SJSA1 (cell line): Measurements from ENCODE around the gene CIAO2B. TPM values are rescaled to one million over a fixed set of nuclear protein-coding genes. Genes with fewer than 3 reads are reported as not detected.
"Not testable (repeated sequence)": the region's sequence is repeated elsewhere in the genome, so short reads cannot be mapped to it uniquely, and the experiment has no call there.

Source experiments
- DNase-seq, 2 experiments: peaks; one replicate each; pipeline ENCODE4 v3.0.0-alpha.2; 2015 to 2020; ENCODE audit warnings: low spot score in 2 of 2, low read depth in 1 of 2
- H3K27ac ChIP-seq: fragments of 250-450 bp; sonication (Bioruptor Pico); 2 replicates; pipeline ENCODE4 v1.5.1; 2020; ENCODE audit warnings: mild to moderate bottlenecking, moderate library complexity
- H3K27me3 ChIP-seq: fragments of 250-450 bp; sonication (Bioruptor Pico); replicated peaks from 2 replicates; pipeline ENCODE4 v1.5.1; 2020; ENCODE audit warnings: mild to moderate bottlenecking, moderate library complexity
- H3K36me3 ChIP-seq: fragments of 250-450 bp; sonication (Bioruptor Pico); 2 replicates; pipeline ENCODE4 v1.5.1; 2020; ENCODE audit warnings: mild to moderate bottlenecking
- H3K4me1 ChIP-seq: fragments of 250-450 bp; sonication (Bioruptor Pico); replicated peaks from 2 replicates; pipeline ENCODE4 v1.6.1; 2021; ENCODE audit warnings: mild to moderate bottlenecking
- H3K4me3 ChIP-seq: fragments of 250-450 bp; sonication (Bioruptor Pico); 2 replicates; pipeline ENCODE4 v1.5.1; 2020; ENCODE audit warnings: mild to moderate bottlenecking
- H3K9me3 ChIP-seq: fragments of 250-450 bp; sonication (Bioruptor Pico); replicated peaks from 2 replicates; pipeline ENCODE4 v1.5.1; 2020; ENCODE audit warnings: mild to moderate bottlenecking
- total RNA-seq: library from RNA; depleted of rRNA; stranded (reverse); fragments of >200 nt; shearing (Covaris generic); gene quantifications from 2 replicates; pipeline ENCODE4 v1.2.3, GENCODE V29; 2014; rRNA removed

The CIAO2B gene
- 93.0 and 149 TPM in 2 replicates for total RNA-seq

DNA sequence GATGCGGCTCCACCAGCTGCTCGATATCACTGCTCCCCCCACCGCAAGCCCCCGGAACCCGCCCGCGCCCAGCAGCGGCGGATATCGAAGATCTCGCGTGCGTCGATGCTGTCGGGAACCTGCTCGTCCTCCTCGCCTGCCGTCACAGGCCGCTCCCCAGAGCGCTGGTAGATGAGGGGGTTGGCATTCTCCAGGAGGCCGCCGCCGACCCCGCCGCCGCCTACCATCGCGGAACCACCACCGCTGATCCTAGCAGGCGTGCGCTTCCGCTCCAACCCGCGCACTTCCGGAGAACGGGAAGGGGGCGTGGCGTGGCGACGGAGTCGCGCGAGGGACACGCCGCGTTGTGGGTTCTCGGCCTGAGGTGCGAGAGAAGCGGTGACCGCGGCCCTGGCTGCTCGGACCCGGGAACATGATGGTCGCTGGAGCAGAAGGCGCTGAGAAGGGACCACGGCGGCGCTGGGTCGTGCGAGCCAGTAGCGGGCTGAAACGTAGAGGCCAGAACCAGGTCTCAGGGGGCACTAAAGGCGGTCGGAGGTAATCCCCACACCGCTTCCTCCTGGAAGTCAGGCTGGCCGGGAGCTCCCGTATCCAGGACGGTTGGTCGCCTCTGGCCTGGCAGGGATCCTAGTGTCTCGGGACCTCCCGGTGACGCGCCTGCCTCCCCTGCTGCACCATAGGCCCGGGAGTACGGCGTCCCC is at the start of gene CIAO2B:
Gene CIAO2B (minus strand): TSS at position 265 of the 701 bp plus-strand sequence. CDS start 38 bp downstream, at position 227.
- Histone ChIP-seq H3K27ac (peak within 1 kb of the TSS; percentile 49), H3K4me1 (peaks cover 16% of the 10 kb centered on the region), H3K27me3 (no peaks in the 10 kb centered on the region), H3K4me3 (peak within 1 kb of the TSS; percentile 77), H3K36me3 (peaks cover 56% of the 10 kb centered on the region), H3K9me3 (no peaks in the 10 kb centered on the region)
- peak; percentile 88 to 89 for DNase-seq

DNA sequence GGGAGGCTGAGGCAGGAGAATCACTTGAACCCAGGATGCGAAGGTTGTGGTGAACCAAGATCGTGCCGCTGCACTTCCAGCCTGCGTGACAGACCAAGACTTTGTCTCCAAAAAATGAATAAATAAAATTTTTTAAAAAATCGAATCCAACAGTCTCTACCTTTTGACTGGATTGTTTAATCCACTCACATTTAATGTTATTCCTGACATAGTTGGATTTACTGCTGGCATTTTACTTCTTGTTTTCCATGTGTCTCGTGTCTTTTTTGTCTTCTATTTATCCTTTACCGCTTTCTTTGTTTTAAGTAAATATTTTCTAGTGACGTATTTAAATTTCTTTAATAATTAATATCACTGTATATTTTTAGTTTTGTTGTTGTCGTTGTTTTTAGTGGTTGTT is 48.8 kb upstream of the CIAO2B start:
- Histone ChIP-seq H3K27me3 (no peaks in the 10 kb centered on the region; the same call in 1 of the 2 replicates), H3K4me1 (peaks cover 21% of the 10 kb centered on the region), H3K9me3 (no peaks in the 10 kb centered on the region), H3K36me3 (no peaks in the 10 kb centered on the region), H3K27ac (no peak overlapping the region), H3K4me3 (no peak overlapping the region)
- DNase-seq, result no peak

DNA sequence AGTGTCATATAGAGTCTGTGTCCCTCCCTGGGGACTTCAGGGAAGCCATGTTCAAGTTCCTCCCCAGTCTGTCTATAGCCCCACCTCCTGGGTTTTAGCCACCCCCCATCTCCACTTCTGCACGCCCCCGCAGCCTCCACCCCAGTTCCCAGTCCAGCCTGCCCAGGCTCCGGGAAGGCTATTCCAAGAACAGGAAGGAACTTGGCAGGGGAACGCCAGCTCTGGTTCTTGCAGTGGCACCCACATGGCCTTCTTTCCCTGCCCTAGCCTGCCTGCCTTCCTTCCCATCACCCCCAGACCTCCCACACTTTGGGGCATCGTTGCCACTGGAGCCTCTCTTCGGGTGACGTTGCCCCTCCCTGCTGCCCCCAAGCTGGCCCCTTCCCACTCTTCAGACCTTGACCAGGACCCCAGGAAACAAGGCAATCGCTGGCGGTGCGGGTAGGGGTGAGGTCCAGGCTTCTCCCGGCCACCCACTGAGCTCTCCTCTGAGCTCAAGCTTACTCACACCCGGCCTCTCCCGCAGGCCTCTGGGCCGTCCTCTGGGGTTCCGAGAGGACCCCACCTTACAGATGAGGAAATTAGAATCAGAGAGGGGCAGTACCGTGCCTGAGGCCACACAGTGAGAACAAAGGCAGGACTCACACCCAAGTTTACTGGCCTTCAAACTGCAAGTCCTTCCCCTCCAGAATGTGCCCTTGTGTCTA is 45.0 kb upstream of the CIAO2B start:
- peaks cover 23% of the 10 kb centered on the region for H3K4me1 ChIP-seq
- peak overlapping the region; percentile 37; the same call in 1 of the 2 replicates for H3K27ac ChIP-seq
- no peak overlapping the region for H3K4me3 ChIP-seq
- no peaks in the 10 kb centered on the region for H3K36me3 ChIP-seq
- no peaks in the 10 kb centered on the region for H3K9me3 ChIP-seq
- peak; percentile 62 to 75 for DNase-seq
- no peaks in the 10 kb centered on the region; the same call in 1 of the 2 replicates for H3K27me3 ChIP-seq

- Histone ChIP-seq H3K36me3 (no peaks in the 10 kb centered on the region), H3K27ac (no peak overlapping the region), H3K4me1 (peaks cover 23% of the 10 kb centered on the region), H3K4me3 (no peak overlapping the region), H3K27me3 (no peaks in the 10 kb centered on the region), H3K9me3 (no peaks in the 10 kb centered on the region)
- peak; percentile 73 to 88 for DNase-seq
Observed at GRCh38 chr16:66977341-66978113, 43.3 kb upstream of the CIAO2B start.

DNA sequence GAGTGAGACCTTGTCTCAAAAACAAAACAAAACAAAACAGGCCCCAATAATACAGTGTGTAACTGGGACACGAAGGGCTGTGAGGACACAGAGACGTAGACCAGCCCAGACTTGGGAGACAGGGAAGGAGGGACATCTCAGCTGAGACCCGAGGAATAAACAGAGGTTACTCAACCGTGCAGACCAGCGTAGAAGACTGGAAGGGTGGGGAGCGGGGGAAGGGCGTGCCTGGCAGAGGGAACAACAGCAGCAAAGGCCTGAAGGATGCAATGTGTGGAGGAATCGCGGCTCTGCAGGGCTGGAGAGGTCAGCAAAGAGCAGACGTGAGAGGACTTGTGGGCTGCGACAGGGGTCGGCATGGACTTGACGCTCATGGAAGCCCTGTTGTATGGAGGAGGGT is 42.5 kb upstream of the CIAO2B start:
- no peak overlapping the region for H3K4me3 ChIP-seq
- H3K27me3 ChIP-seq, result no peaks in the 10 kb centered on the region
- peaks cover 23% of the 10 kb centered on the region for H3K4me1 ChIP-seq
- H3K36me3 ChIP-seq, result no peaks in the 10 kb centered on the region
- H3K9me3 ChIP-seq, result no peaks in the 10 kb centered on the region
- no peak for DNase-seq
- no peak overlapping the region for H3K27ac ChIP-seq

GRCh38 chr16:66975302-66975893 is 41.2 kb upstream of the CIAO2B start:
- no peak overlapping the region for H3K4me3 ChIP-seq
- H3K36me3 ChIP-seq, result no peaks in the 10 kb centered on the region
- peaks cover 23% of the 10 kb centered on the region for H3K4me1 ChIP-seq
- no peaks in the 10 kb centered on the region for H3K9me3 ChIP-seq
- H3K27me3 ChIP-seq, result no peaks in the 10 kb centered on the region
- H3K27ac ChIP-seq, result no peak overlapping the region
- DNase-seq, result no peak

GRCh38 chr16:66974932-66975246 is 40.7 kb upstream of the CIAO2B start:
- not testable (repeated sequence) for H3K27ac ChIP-seq, H3K9me3 ChIP-seq, H3K27me3 ChIP-seq, DNase-seq, H3K4me3 ChIP-seq, H3K36me3 ChIP-seq
- H3K4me1 ChIP-seq, result peaks cover 21% of the 10 kb centered on the region

DNA sequence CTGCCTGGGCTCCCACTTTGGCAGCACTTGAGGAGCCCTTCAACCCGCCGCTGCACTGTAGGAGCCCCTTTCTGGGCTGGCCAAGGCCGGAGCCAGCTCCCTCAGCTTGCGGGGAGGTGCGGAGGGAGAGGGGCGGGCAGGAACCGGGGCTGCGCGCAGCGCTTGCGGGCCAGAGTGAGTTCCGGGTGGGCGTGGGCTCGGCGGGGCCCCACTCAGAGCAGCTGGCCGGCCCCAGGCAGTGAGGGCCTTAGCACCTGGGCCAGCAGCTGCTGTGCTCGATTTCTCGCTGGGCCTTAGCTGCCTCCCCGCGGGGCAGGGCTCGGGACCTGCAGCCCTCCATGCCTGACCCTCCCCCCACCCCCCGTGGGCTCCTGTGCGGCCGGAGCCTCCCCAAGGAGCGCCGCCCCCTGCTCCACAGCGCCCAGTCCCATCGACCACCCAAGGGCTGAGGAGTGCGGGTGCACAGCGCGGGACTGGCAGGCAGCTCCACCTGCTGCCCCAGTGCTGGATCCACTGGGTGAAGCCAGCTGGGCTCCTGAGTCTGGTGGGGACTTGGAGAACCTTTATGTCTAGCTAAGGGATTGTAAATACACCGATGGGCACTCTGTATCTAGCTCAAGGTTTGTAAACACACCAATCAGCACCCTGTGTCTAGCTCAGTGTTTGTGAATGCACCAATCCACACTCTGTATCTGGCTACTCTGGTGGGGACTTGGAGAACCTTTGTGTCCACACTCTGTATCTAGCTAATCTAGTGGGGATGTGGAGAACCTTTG is 40.1 kb upstream of the CIAO2B start:
- not testable (repeated sequence) for H3K9me3 ChIP-seq, H3K36me3 ChIP-seq, H3K4me3 ChIP-seq, H3K27ac ChIP-seq, DNase-seq, H3K27me3 ChIP-seq
- H3K4me1 ChIP-seq, result peaks cover 15% of the 10 kb centered on the region

DNA sequence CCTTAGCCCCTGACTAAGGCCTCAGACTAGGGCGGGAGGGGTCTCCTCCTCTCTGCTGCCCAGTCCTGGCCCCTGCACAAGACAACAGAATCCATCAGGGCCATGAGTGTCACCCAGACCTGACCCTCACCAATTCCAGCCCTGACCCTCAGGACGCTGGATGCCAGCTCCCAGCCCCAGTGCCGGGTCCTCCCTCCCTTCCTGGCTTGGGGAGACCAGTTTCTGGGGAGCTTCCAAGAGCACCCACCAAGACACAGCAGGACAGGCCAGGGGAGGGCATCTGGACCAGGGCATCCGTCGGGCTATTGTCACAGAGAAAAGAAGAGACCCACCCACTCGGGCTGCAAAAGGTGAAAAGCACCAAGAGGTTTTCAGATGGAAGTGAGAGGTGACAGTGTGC is 39.5 kb upstream of the CIAO2B start:
- no peak overlapping the region for H3K27ac ChIP-seq
- no peaks in the 10 kb centered on the region for H3K36me3 ChIP-seq
- H3K9me3 ChIP-seq, result no peaks in the 10 kb centered on the region
- H3K4me3 ChIP-seq, result no peak overlapping the region
- H3K27me3 ChIP-seq, result no peaks in the 10 kb centered on the region
- no peak for DNase-seq
- H3K4me1 ChIP-seq, result peaks cover 9% of the 10 kb centered on the region

DNA sequence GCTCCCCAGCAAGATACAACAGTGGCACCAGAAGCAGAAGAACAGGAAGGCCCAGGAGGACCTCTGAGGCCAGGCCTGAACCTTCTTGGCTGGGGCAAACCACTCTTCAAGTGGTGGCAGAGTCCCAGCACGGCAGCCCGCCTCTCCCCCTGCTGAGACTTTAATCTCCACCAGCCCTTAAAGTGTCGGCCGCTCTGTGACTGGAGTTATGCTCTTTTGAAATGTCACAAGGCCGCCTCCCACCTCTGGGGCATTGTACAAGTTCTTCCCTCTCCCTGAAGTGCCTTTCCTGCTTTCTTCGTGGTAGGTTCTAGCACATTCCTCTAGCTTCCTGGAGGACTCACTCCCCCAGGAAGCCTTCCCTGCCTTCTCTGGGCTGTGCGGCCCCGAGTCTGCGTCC is 38.8 kb upstream of the CIAO2B start:
- Histone ChIP-seq H3K27me3 (no peaks in the 10 kb centered on the region), H3K27ac (no peak overlapping the region), H3K4me1 (peaks cover 2% of the 10 kb centered on the region), H3K4me3 (no peak overlapping the region), H3K36me3 (no peaks in the 10 kb centered on the region), H3K9me3 (no peaks in the 10 kb centered on the region)
- no peak for DNase-seq

DNA sequence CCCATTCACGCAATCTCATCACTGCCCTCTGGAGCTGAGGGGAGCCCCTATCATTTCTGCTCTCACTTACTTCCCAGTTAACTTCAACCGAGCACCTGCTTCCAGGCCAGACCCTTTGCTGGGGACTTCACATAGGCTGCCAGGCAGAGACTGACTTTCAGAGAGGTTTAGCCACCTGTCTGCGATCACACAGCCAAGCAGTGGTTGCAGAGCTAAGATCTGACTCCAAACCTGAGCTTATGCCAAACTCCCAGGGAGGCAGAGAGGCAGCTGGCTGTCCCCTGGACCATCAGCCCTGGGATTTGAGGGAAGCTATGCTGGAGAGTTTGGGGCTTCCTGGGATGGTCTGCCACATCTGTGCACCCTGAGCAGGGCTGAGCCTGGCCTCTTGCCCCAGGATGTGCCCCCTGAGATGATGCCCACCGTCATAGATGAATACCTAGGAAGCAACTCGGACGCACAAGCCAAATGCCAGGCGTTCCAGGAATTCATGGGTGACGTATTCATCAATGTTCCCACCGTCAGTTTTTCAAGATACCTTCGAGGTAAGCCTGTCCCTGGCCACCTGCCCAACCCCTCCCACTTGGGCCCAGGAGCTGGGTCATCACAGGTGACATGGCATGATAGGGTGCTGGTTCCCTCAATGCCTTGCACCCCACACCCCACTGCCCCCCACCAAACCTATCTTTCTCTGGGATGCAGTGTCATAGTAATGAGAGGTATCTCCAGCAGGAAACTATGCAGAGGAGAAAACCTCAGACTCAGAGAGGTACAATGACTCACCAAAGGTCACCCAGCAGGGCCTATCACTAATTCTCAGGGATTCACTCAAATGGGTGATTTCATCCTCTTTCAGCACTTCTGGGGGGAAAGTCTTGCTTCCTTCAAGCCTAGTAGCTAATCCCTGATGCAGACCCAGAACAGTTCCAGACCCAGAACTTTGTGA is 36.8 kb upstream of the CIAO2B start:
- H3K36me3 ChIP-seq, result no peaks in the 10 kb centered on the region
- no peak overlapping the region for H3K27ac ChIP-seq
- H3K4me3 ChIP-seq, result no peak overlapping the region
- no peaks in the 10 kb centered on the region for H3K4me1 ChIP-seq
- no peaks in the 10 kb centered on the region for H3K9me3 ChIP-seq
- DNase-seq, result no peak
- H3K27me3 ChIP-seq, result no peaks in the 10 kb centered on the region

DNA sequence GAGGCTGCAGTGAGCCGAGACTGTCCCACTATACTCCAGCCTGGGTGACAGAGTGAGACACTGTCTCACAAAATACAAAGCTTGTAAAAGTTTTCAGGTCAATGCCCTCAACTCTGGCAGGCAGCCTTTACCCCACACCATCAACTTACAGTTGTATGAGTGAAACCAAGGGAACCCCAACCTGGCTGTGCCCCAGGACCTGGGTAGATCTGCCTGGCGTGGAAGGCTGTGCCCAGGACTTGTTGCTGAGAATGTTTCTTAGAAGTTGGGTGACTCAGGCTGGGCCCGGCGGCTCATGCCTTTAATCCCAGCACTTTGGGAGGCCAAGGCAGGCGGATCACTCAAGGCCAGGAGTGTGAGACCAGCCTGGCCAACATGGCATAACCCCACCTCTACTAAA is 34.6 kb upstream of the CIAO2B start:
- H3K4me3 ChIP-seq, result no peak overlapping the region
- no peak for DNase-seq
- H3K27me3 ChIP-seq, result no peaks in the 10 kb centered on the region
- H3K9me3 ChIP-seq, result no peaks in the 10 kb centered on the region
- H3K36me3 ChIP-seq, result no peaks in the 10 kb centered on the region
- H3K27ac ChIP-seq, result no peak overlapping the region
- H3K4me1 ChIP-seq, result no peaks in the 10 kb centered on the region
